ENCODE measurements around the gene TIMP1. TPM values are rescaled to one million over a fixed set of nuclear protein-coding genes. Genes with fewer than 3 reads are reported as not detected.

The TIMP1 gene
- 245 and 330 TPM in 2 replicates for total RNA-seq (2014; rRNA removed; shearing (Covaris generic))

- Histone ChIP-seq H3K9me3 (replicated peaks) (no peaks in the 10 kb centered on the region), H3K4me1 (replicated peaks) (peaks cover 36% of the 10 kb centered on the region), H3K27ac (peak within 1 kb of the TSS; percentile 63), H3K36me3 (peaks cover 21% of the 10 kb centered on the region), H3K27me3 (replicated peaks) (no peaks in the 10 kb centered on the region), H3K4me3 (peak within 1 kb of the TSS; percentile 61)
- peak; percentile 83 to 94 for DNase-seq (ENCODE audit: low read depth in 1 of 2, low spot score in 2 of 2)
These were observed at the start of gene TIMP1 for GRCh38 chrX:47581731-47582647. TIMP1 (plus strand) TSS chrX:47582436; CDS start chrX:47583416, 980 bp downstream.

- no peak overlapping the region for H3K4me3 ChIP-seq
- no peaks in the 10 kb centered on the region for H3K9me3 ChIP-seq (replicated peaks)
- DNase-seq (ENCODE audit: low read depth in 1 of 2, low spot score in 2 of 2) = no peak
- no peaks in the 10 kb centered on the region for H3K36me3 ChIP-seq
- H3K27me3 ChIP-seq (replicated peaks) = no peaks in the 10 kb centered on the region
- H3K4me1 ChIP-seq (replicated peaks) = peaks cover 3% of the 10 kb centered on the region
- no peak overlapping the region for H3K27ac ChIP-seq
These were observed 42.4 kb upstream of the TIMP1 start for GRCh38 chrX:47539860-47540259.

- Histone ChIP-seq H3K4me1 (replicated peaks) (peaks cover 3% of the 10 kb centered on the region), H3K4me3 (no peak overlapping the region), H3K27me3 (replicated peaks) (no peaks in the 10 kb centered on the region), H3K27ac (0 out of 2 replicates have a peak overlapping the region, but pooled peaks have one; percentile 18), H3K36me3 (no peaks in the 10 kb centered on the region), H3K9me3 (replicated peaks) (no peaks in the 10 kb centered on the region)
- DNase-seq (ENCODE audit: low read depth in 1 of 2, low spot score in 2 of 2) = peak; percentile 72 to 77
These were observed 41.3 kb upstream of the TIMP1 start for GRCh38 chrX:47540754-47541538.

GRCh38 chrX:47543496-47543895, 38.7 kb upstream of the TIMP1 start:
- Histone ChIP-seq H3K4me3 (no peak overlapping the region), H3K4me1 (replicated peaks) (peaks cover 3% of the 10 kb centered on the region), H3K9me3 (replicated peaks) (no peaks in the 10 kb centered on the region), H3K27me3 (replicated peaks) (no peaks in the 10 kb centered on the region), H3K27ac (no peak overlapping the region), H3K36me3 (no peaks in the 10 kb centered on the region)
- no peak for DNase-seq (ENCODE audit: low read depth in 1 of 2, low spot score in 2 of 2)

- H3K27ac ChIP-seq = peak overlapping the region; percentile 41
- peak overlapping the region; percentile 37 for H3K4me3 ChIP-seq
- peak; percentile 80 to 88 for DNase-seq (ENCODE audit: low read depth in 1 of 2, low spot score in 2 of 2)
- no peaks in the 10 kb centered on the region for H3K27me3 ChIP-seq (replicated peaks)
- H3K9me3 ChIP-seq (replicated peaks) = no peaks in the 10 kb centered on the region
- H3K36me3 ChIP-seq = no peaks in the 10 kb centered on the region
- peaks cover 7% of the 10 kb centered on the region; the same call in 1 of the 2 replicates for H3K4me1 ChIP-seq (replicated peaks)
These were observed 26.1 kb upstream of the TIMP1 start for GRCh38 chrX:47556045-47556623.

GRCh38 chrX:47558436-47558835, 23.8 kb upstream of the TIMP1 start:
- Histone ChIP-seq H3K27me3 (replicated peaks) (no peaks in the 10 kb centered on the region), H3K36me3 (peaks cover 7% of the 10 kb centered on the region), H3K4me3 (no peak overlapping the region), H3K9me3 (replicated peaks) (no peaks in the 10 kb centered on the region), H3K27ac (no peak overlapping the region), H3K4me1 (replicated peaks) (peaks cover 15% of the 10 kb centered on the region)
- no peak for DNase-seq (ENCODE audit: low read depth in 1 of 2, low spot score in 2 of 2)

GRCh38 chrX:47560179-47560933, 21.9 kb upstream of the TIMP1 start:
- peak overlapping the region; percentile 91 for H3K27ac ChIP-seq
- H3K9me3 ChIP-seq (replicated peaks) = no peaks in the 10 kb centered on the region
- no peak for DNase-seq (ENCODE audit: low read depth in 1 of 2, low spot score in 2 of 2)

GRCh38 chrX:47560934-47561658, 21.1 kb upstream of the TIMP1 start, which contains the start of gene ARAF:
ARAF (plus strand) TSS chrX:47561205; CDS start chrX:47562968, 1,763 bp downstream.
- peak within 1 kb of the TSS; percentile 91 for H3K27ac ChIP-seq
- DNase-seq (ENCODE audit: low read depth in 1 of 2, low spot score in 2 of 2) = peak; percentile 94 to 98
- H3K36me3 ChIP-seq = peaks cover 23% of the 10 kb centered on the region

More at GRCh38 chrX:47560179-47560933, 21.9 kb upstream of the TIMP1 start:
- H3K4me1 ChIP-seq (replicated peaks) = peaks cover 23% of the 10 kb centered on the region
- H3K36me3 ChIP-seq = peaks cover 21% of the 10 kb centered on the region
- H3K4me3 ChIP-seq = peak overlapping the region; percentile 72
- no peaks in the 10 kb centered on the region for H3K27me3 ChIP-seq (replicated peaks)

GRCh38 chrX:47561659-47562151, 20.5 kb upstream of the TIMP1 start:
- H3K27me3 ChIP-seq (replicated peaks) = no peaks in the 10 kb centered on the region
- H3K9me3 ChIP-seq (replicated peaks) = no peaks in the 10 kb centered on the region
- H3K4me1 ChIP-seq (replicated peaks) = peaks cover 20% of the 10 kb centered on the region
- peak overlapping the region; percentile 72 for H3K4me3 ChIP-seq
- DNase-seq (ENCODE audit: low read depth in 1 of 2, low spot score in 2 of 2) = no peak
- H3K36me3 ChIP-seq = peaks cover 29% of the 10 kb centered on the region
- peak overlapping the region; percentile 91 for H3K27ac ChIP-seq

More at GRCh38 chrX:47560934-47561658, 21.1 kb upstream of the TIMP1 start, which contains the start of gene ARAF:
- Histone ChIP-seq H3K4me3 (peak within 1 kb of the TSS; percentile 72), H3K27me3 (replicated peaks) (no peaks in the 10 kb centered on the region), H3K9me3 (replicated peaks) (no peaks in the 10 kb centered on the region), H3K4me1 (replicated peaks) (peaks cover 23% of the 10 kb centered on the region)

GRCh38 chrX:47562615-47563243, 19.5 kb upstream of the TIMP1 start:
- H3K4me1 ChIP-seq (replicated peaks) = peaks cover 20% of the 10 kb centered on the region
- no peak for DNase-seq (ENCODE audit: low read depth in 1 of 2, low spot score in 2 of 2)
- no peaks in the 10 kb centered on the region for H3K9me3 ChIP-seq (replicated peaks)
- peaks cover 37% of the 10 kb centered on the region for H3K36me3 ChIP-seq
- H3K27ac ChIP-seq = no peak overlapping the region
- H3K4me3 ChIP-seq = no peak overlapping the region
- H3K27me3 ChIP-seq (replicated peaks) = no peaks in the 10 kb centered on the region

GRCh38 chrX:47563801-47564315, 18.4 kb upstream of the TIMP1 start:
- Histone ChIP-seq H3K36me3 (peaks cover 46% of the 10 kb centered on the region), H3K4me3 (no peak overlapping the region), H3K27ac (peak overlapping the region; percentile 21), H3K27me3 (replicated peaks) (no peaks in the 10 kb centered on the region), H3K4me1 (replicated peaks) (peaks cover 20% of the 10 kb centered on the region), H3K9me3 (replicated peaks) (no peaks in the 10 kb centered on the region)
- DNase-seq (ENCODE audit: low read depth in 1 of 2, low spot score in 2 of 2) = no peak
